Mammary epithelial cell (primary cell): ENCODE data around the gene SPATA7.
A peak's percentile ranks its signal among the peaks of the same experiment; 100 is the strongest.

ENCODE experiments used
- CTCF ChIP-seq, 2 donors: IDR thresholded peaks in 1 of 2; conservative IDR thresholded peaks in 1 of 2; 2 replicates each; pipeline ENCODE4 v1.5.1; 2011 to 2012; ENCODE audit warnings: inconsistent platforms in 2 of 2, low read length in 2 of 2, mild to moderate bottlenecking in 2 of 2, control low read depth in 1 of 2, low read depth in 1 of 2; ENCODE audit not compliant: insufficient read depth in 1 of 2; ENCODE audit errors: extremely low read depth in 1 of 2
- EZH2 ChIP-seq: IDR thresholded peaks from 2 replicates; pipeline ENCODE4 v1.6.1; 2012; ENCODE audit warnings: low read length, inconsistent platforms, borderline replicate concordance

GRCh38 chr14:88463318-88463717, 77.9 kb downstream of the SPATA7 start:
- peak; percentile 42 to 51 for TF ChIP-seq CTCF (conservative IDR thresholded peaks at IDR 0.05 in 1 of 2, IDR thresholded peaks at IDR 0.05 in 1 of 2; ENCODE audit: extremely low read depth in 1 of 2, insufficient read depth in 1 of 2, low read depth in 1 of 2, low read length in 2 of 2)
- TF ChIP-seq EZH2, result no peak
